PC-3 (cell line): Measurements from ENCODE around the gene CDAN1. TPM values are rescaled to one million over a fixed set of nuclear protein-coding genes. Genes with fewer than 3 reads are reported as not detected.

ENCODE experiments used
- ATAC-seq: fragments of 200-7000 bp; cut with Tn5 transposase; 2 replicates; pipeline ENCODE4 v1.9.1; 2020; ENCODE audit warnings: mild to moderate bottlenecking, moderate library complexity
- BruUV-seq: library from RNA; stranded (reverse); fragments of 400-500 nt; replicated peaks from 2 replicates; lab custom pipeline; 2021; lab: Mats Ljungman, UMichigan
- CTCF ChIA-PET: fragments of 300-600 bp; sonication (Branson Sonifier 250); formaldehyde crosslinking; loops from one replicate; lab custom pipeline; 2022; ENCODE audit warnings: antibody characterized with exemption; lab: Charles Lee
- POLR2A ChIA-PET: fragments of 300-600 bp; sonication (Branson Sonifier 250); formaldehyde crosslinking; loops from one replicate; lab custom pipeline; 2022; ENCODE audit warnings: antibody characterized with exemption; ENCODE audit not compliant: unreplicated experiment; lab: Charles Lee
- DNase-seq: peaks from one replicate; pipeline ENCODE4 v3.0.0-alpha.2; 2015
- H2AFZ ChIP-seq: fragments of 300-600 bp; sonication (generic); 2 replicates; pipeline ENCODE4 v1.6.0; 2016; ENCODE audit warnings: antibody characterized with exemption, low read length
- H3F3A ChIP-seq: fragments of 300-600 bp; sonication (generic); one replicate; pipeline ENCODE4 v1.6.0; 2017; ENCODE audit warnings: antibody characterized with exemption, low read length, control low read depth, mild to moderate bottlenecking; ENCODE audit not compliant: unreplicated experiment
- H3K27ac ChIP-seq: fragments of 300-600 bp; sonication (generic); 2 replicates; pipeline ENCODE4 v1.5.1; 2016; ENCODE audit warnings: mild to moderate bottlenecking, low read length
- H3K27me3 ChIP-seq: fragments of 300-600 bp; sonication (generic); 2 replicates; pipeline ENCODE4 v1.6.1; 2016; ENCODE audit warnings: low read length, mixed read lengths
- H3K36me3 ChIP-seq: fragments of 300-600 bp; sonication (generic); 2 replicates; pipeline ENCODE4 v1.6.1; 2016; ENCODE audit warnings: low read depth, mixed run types, low read length, mixed read lengths
- H3K4me1 ChIP-seq: fragments of 300-600 bp; sonication (generic); 2 replicates; pipeline ENCODE4 v1.5.1; 2016; ENCODE audit warnings: low read length; ENCODE audit not compliant: insufficient read depth
- H3K4me2 ChIP-seq: fragments of 300-600 bp; sonication (generic); 2 replicates; pipeline ENCODE4 v1.6.0; 2016; ENCODE audit warnings: low read length
- H3K4me3 ChIP-seq: fragments of 300-600 bp; sonication (generic); 2 replicates; pipeline ENCODE4 v1.5.1; 2016; ENCODE audit warnings: mild to moderate bottlenecking, low read length, mixed read lengths
- H3K79me2 ChIP-seq: fragments of 300-600 bp; sonication (generic); 2 replicates; pipeline ENCODE4 v1.6.1; 2017; ENCODE audit warnings: low read length, mixed read lengths
- H3K9ac ChIP-seq: fragments of 300-600 bp; sonication (generic); 2 replicates; pipeline ENCODE4 v1.6.0; 2016; ENCODE audit warnings: mild to moderate bottlenecking, low read length
- H3K9me2 ChIP-seq: fragments of 300-600 bp; sonication (generic); replicated peaks from 2 replicates; pipeline ENCODE4 v1.6.1; 2016; ENCODE audit warnings: mixed run types, low read length, mixed read lengths
- H3K9me3 ChIP-seq: fragments of 300-600 bp; sonication (generic); 2 replicates; pipeline ENCODE4 v1.6.1; 2016; ENCODE audit warnings: low read length, mixed read lengths
- H4K20me1 ChIP-seq: fragments of 300-600 bp; sonication (generic); 2 replicates; pipeline ENCODE4 v1.6.1; 2016; ENCODE audit warnings: low read length, mixed read lengths
- CTCF ChIP-seq: fragments of 300-600 bp; sonication (generic); conservative IDR thresholded peaks from 2 replicates; pipeline ENCODE4 v1.5.1; 2017; ENCODE audit warnings: antibody characterized with exemption, low read depth, mild to moderate bottlenecking, low read length
- EZH2 ChIP-seq: fragments of 300-600 bp; sonication (generic); IDR thresholded peaks from one replicate; pipeline ENCODE4 v1.6.1; 2017; ENCODE audit warnings: antibody characterized with exemption, mild to moderate bottlenecking, low read length; ENCODE audit not compliant: unreplicated experiment
- EZH2phosphoT487 ChIP-seq: fragments of 300-600 bp; sonication (generic); IDR thresholded peaks from 2 replicates; pipeline ENCODE4 v1.6.1; 2018; ENCODE audit warnings: mild to moderate bottlenecking, antibody characterized with exemption, low read length, borderline replicate concordance
- intact Hi-C: fragments of 100-400 bp; cut with micrococcal nuclease; formaldehyde crosslinking; loops from 2 replicates; pipeline ENCODE4 v1.9.0; 2023
- total RNA-seq: library from RNA; depleted of rRNA; stranded (reverse); fragments of >200 nt; gene quantifications from 2 replicates; pipeline ENCODE4 v1.2.3, GENCODE V29; 2014

CDAN1 gene
- total RNA-seq, 1 experiment from 2014 or later, result 38.6 TPM

- H3K79me2 ChIP-seq, result no peaks in the 10 kb centered on the region
- H3K9me2 ChIP-seq, result no peaks in the 10 kb centered on the region
- intact Hi-C loops, result no loop called here
- H3K27ac ChIP-seq, result no peak overlapping the region
- no peak overlapping the region for H3K4me3 ChIP-seq
- no peaks in the 10 kb centered on the region for H4K20me1 ChIP-seq
- H3K36me3 ChIP-seq, result peaks cover 66% of the 10 kb centered on the region
- H3K27me3 ChIP-seq, result no peaks in the 10 kb centered on the region
- H3K4me2 ChIP-seq, result no peak overlapping the region
- ATAC-seq (no peak), DNase-seq (no peak)
- BruUV-seq, result no TSS peak
- TF ChIP-seq EZH2, result no peak
- no peak for TF ChIP-seq EZH2phosphoT487
- no peak for TF ChIP-seq CTCF
- no peaks in the 10 kb centered on the region for H3F3A ChIP-seq
- ChIA-PET CTCF (interaction anchor here (0.6 kb wide), 1 partner anchor 20 kb away, joined by 3 read pairs; no protein-coding TSS in a partner anchor), POLR2A (no interaction called here)
- no peaks in the 10 kb centered on the region for H3K4me1 ChIP-seq
- H3K9me3 ChIP-seq, result no peaks in the 10 kb centered on the region
- H2AFZ ChIP-seq, result no peak overlapping the region
- H3K9ac ChIP-seq, result no peak overlapping the region
These were observed 9.1 kb downstream of the CDAN1 start for GRCh38 chr15:42727750-42728381.

GRCh38 chr15:42726114-42726513 is 10.8 kb downstream of the CDAN1 start:
- no peak for TF ChIP-seq CTCF
- no peak for TF ChIP-seq EZH2phosphoT487
- H3K36me3 ChIP-seq, result peaks cover 49% of the 10 kb centered on the region
- no peaks in the 10 kb centered on the region for H3K4me1 ChIP-seq
- DNase-seq, result no peak
- no peak overlapping the region for H3K4me3 ChIP-seq
- no peaks in the 10 kb centered on the region for H3F3A ChIP-seq
- intact Hi-C loops, result no loop called here
- ChIA-PET POLR2A (no interaction called here), CTCF (interaction anchor here (0.7 kb wide), 1 partner anchor 57 kb away, joined by 9 read pairs; no protein-coding TSS in a partner anchor)
- H2AFZ ChIP-seq, result no peak overlapping the region
- no peak for ATAC-seq
- no peaks in the 10 kb centered on the region for H3K9me3 ChIP-seq
- H3K27ac ChIP-seq, result no peak overlapping the region
- BruUV-seq, result no TSS peak
- no peak overlapping the region for H3K9ac ChIP-seq
- no peak overlapping the region for H3K4me2 ChIP-seq
- no peaks in the 10 kb centered on the region for H3K27me3 ChIP-seq
- no peaks in the 10 kb centered on the region for H3K79me2 ChIP-seq
- H4K20me1 ChIP-seq, result no peaks in the 10 kb centered on the region
- H3K9me2 ChIP-seq, result no peaks in the 10 kb centered on the region

GRCh38 chr15:42725331-42725903 is 11.5 kb downstream of the CDAN1 start:
- TF ChIP-seq CTCF (no peak), EZH2 (no peak), EZH2phosphoT487 (no peak)
- H3K27me3 ChIP-seq, result no peaks in the 10 kb centered on the region
- H3K4me2 ChIP-seq, result no peak overlapping the region
- DNase-seq (no peak), ATAC-seq (no peak)
- no peak overlapping the region for H3K27ac ChIP-seq
- H3K36me3 ChIP-seq, result peaks cover 51% of the 10 kb centered on the region
- CTCF ChIA-PET, result interaction anchor here (0.6 to 0.7 kb wide), 2 partner anchors 56 to 201 kb away, joined by 3 to 9 read pairs; no protein-coding TSS in a partner anchor
- no peaks in the 10 kb centered on the region for H3K9me3 ChIP-seq
- no peaks in the 10 kb centered on the region for H3F3A ChIP-seq
- H3K79me2 ChIP-seq, result no peaks in the 10 kb centered on the region
- H3K9ac ChIP-seq, result no peak overlapping the region
- POLR2A ChIA-PET, result no interaction called here
- intact Hi-C loops, result no loop called here
- no peak overlapping the region for H2AFZ ChIP-seq
- H4K20me1 ChIP-seq, result no peaks in the 10 kb centered on the region
- no TSS peak for BruUV-seq
- H3K4me3 ChIP-seq, result no peak overlapping the region
- no peaks in the 10 kb centered on the region for H3K9me2 ChIP-seq
- peaks cover 4% of the 10 kb centered on the region; the same call in 1 of the 2 replicates for H3K4me1 ChIP-seq
